ENCODE measurements around the gene CATSPER4.

GRCh38 chr1:26220199-26220912 is 30.0 kb downstream of the CATSPER4 start:
- no peak for TF ChIP-seq CTCF (IDR thresholded peaks at IDR 0.05)
- no peak for TF ChIP-seq POLR2A (IDR thresholded peaks at IDR 0.05)

All from heart left ventricle (tissue), 13 donors.